HepG2 (cell line): ENCODE results near the gene APBA3. TPM values are rescaled to one million over a fixed set of nuclear protein-coding genes. Genes with fewer than 3 reads are reported as not detected.
A peak's percentile ranks its signal among the peaks of the same experiment; 100 is the strongest.

Source experiments
- ARID2 ChIP-seq: sonication (generic); formaldehyde crosslinking; IDR thresholded peaks from 2 replicates; pipeline ENCODE4 v1.8.1; 2022; ENCODE audit warnings: mild to moderate bottlenecking, missing genetic modification reagents, borderline replicate concordance
- CBX1 ChIP-seq: IDR thresholded peaks from one replicate; pipeline ENCODE4 v1.6.1; 2016; ENCODE audit warnings: antibody characterized with exemption, low read depth
- FOXJ3 ChIP-seq: sonication (generic); formaldehyde crosslinking; IDR thresholded peaks from 2 replicates; pipeline ENCODE4 v1.4.0; 2020; ENCODE audit warnings: missing genetic modification reagents, mild to moderate bottlenecking, borderline replicate concordance
- FOXM1 ChIP-seq: sonication (generic); formaldehyde crosslinking; IDR thresholded peaks from 2 replicates; pipeline ENCODE4 v1.5.0; 2020; ENCODE audit warnings: missing genetic modification reagents
- HOXA3 ChIP-seq: sonication (generic); formaldehyde crosslinking; IDR thresholded peaks from 2 replicates; pipeline ENCODE4 v1.5.0; 2020; ENCODE audit warnings: missing genetic modification reagents
- ISL2 ChIP-seq: sonication (generic); formaldehyde crosslinking; IDR thresholded peaks from 2 replicates; pipeline ENCODE4 v1.5.0; 2020; ENCODE audit warnings: missing genetic modification reagents
- TAF15 ChIP-seq: fragments of 200-400 bp; formaldehyde crosslinking; IDR thresholded peaks from one replicate; pipeline ENCODE4 v1.6.1; 2018; ENCODE audit warnings: mild to moderate bottlenecking, low read depth, low read length; ENCODE audit not compliant: poor library complexity, severe bottlenecking
- ZBTB7B ChIP-seq: sonication (generic); formaldehyde crosslinking; IDR thresholded peaks from 2 replicates; pipeline ENCODE4 v1.4.0; 2020; ENCODE audit warnings: missing genetic modification reagents
- ZFAT ChIP-seq: sonication (generic); formaldehyde crosslinking; conservative IDR thresholded peaks from 2 replicates; pipeline ENCODE4 v1.8.1; 2023; ENCODE audit warnings: missing genetic modification reagents, inconsistent platforms
- ZNF138 ChIP-seq: sonication (generic); formaldehyde crosslinking; IDR thresholded peaks from 2 replicates; pipeline ENCODE4 v1.5.0; 2020; ENCODE audit warnings: mild to moderate bottlenecking, low read depth, missing genetic modification reagents
- ZNF598 ChIP-seq: sonication (generic); formaldehyde crosslinking; IDR thresholded peaks from 2 replicates; pipeline ENCODE4 v1.5.1; 2020; ENCODE audit warnings: mild to moderate bottlenecking, missing genetic modification reagents, borderline replicate concordance
- polyA plus RNA-seq, 8 experiments: library from polyadenylated mRNA; depleted of rRNA in 3 of 8; stranded (reverse) in 7 of 8; unstranded in 1 of 8; fragments of >200 nt; fragmentation: Illumina TruSeq in 4 of 8; extraction: Trizol in 4 of 8; gene quantifications; 2 replicates each; pipeline versions ENCODE4 v1.2.1 to v1.2.3, GENCODE V29; 2011 to 2016; ENCODE audit warnings: low read depth in 4 of 8, missing spikeins in 1 of 8, mixed read lengths in 1 of 8; ENCODE audit not compliant: insufficient read depth in 1 of 8
- total RNA-seq, 5 experiments: library from RNA; depleted of rRNA; stranded (reverse); fragments of >200 nt; fragmentation: Illumina TruSeq; extraction: Trizol; gene quantifications; 2 replicates each; pipeline ENCODE4 v1.2.3, GENCODE V29; 2016; ENCODE audit warnings: low read depth in 1 of 5
- TF ChIP-seq, protein P1 (sequence below): sonication (generic); formaldehyde crosslinking; IDR thresholded peaks from 2 replicates; pipeline ENCODE4 v1.4.0; 2020; ENCODE audit warnings: missing genetic modification reagents
- TF ChIP-seq, protein P2 (sequence below): sonication (generic); formaldehyde crosslinking; conservative IDR thresholded peaks from 2 replicates; pipeline ENCODE4 v1.4.0; 2020; ENCODE audit warnings: missing genetic modification reagents
- TF ChIP-seq, protein P3 (sequence below): sonication (generic); formaldehyde crosslinking; IDR thresholded peaks from 2 replicates; pipeline ENCODE4 v1.5.1; 2020; ENCODE audit warnings: mild to moderate bottlenecking, missing genetic modification reagents, borderline replicate concordance
- TF ChIP-seq, protein P4 (sequence below): sonication (generic); formaldehyde crosslinking; IDR thresholded peaks from 2 replicates; pipeline ENCODE4 v1.8.1; 2023; ENCODE audit warnings: missing genetic modification reagents, inconsistent platforms, borderline replicate concordance
- TF ChIP-seq, protein P5 (sequence below): sonication (generic); formaldehyde crosslinking; IDR thresholded peaks from 2 replicates; pipeline ENCODE4 v1.9.0; 2021; ENCODE audit warnings: missing genetic modification reagents, borderline replicate concordance

The APBA3 gene
- total and polyA plus RNA-seq, 2 of the 13 experiments (the other 11 are each of a cell fraction or from before 2014, with no cell fraction given), result 14.2 to 14.3 TPM

DNA sequence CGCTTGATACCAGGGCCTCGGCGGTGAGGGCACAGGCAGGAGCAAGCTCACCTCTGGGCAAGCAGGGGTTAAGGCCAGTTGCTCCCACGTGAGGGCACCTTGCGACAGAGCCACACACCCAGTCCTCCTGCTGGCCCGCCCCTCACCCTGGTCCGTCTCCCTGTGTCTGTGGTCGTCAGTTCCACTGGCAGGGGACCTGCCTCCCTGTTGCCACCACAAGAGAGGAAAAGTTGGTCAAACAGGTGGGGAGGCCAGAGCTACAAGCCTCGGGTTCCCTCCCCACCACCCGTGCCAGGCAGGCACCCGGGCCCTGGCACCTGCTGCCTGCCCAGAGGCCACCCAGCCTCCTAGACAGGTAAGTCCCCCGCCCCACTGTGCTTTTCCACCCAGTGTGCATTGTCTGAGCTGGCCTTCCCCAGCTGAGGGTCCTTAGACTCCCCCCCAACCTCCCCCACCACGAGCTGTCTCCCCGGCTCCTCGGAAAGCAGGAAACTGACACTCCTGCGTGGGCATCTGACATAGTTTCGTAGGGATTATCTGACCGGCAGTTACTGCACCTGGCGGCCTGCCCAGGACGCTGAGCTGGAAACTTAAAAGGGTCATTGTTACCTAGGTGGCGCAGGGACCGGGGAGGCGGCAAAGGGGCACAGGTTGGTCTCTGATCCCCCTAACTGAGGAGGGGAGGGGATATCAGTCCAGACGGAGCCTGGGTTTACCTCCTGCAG lies 53.1 kb downstream of the APBA3 start, which contains the start of gene TJP3 (continued):
- TF ChIP-seq TAF15 (no peak), ZFAT (no peak), ZNF598 (CRISPR knock-in tag) (no peak), ZBTB7B (CRISPR knock-in tag) (peak; percentile 46; the same call in 1 of the 2 replicates), ARID2 (CRISPR knock-in tag) (no peak), FOXM1 (no peak), ISL2 (CRISPR knock-in tag) (no peak), ZNF138 (no peak), CBX1 (no peak), HOXA3 (CRISPR knock-in tag) (peak; percentile 72), FOXJ3 (CRISPR knock-in tag) (no peak)
- TF ChIP-seq, protein P1, sequence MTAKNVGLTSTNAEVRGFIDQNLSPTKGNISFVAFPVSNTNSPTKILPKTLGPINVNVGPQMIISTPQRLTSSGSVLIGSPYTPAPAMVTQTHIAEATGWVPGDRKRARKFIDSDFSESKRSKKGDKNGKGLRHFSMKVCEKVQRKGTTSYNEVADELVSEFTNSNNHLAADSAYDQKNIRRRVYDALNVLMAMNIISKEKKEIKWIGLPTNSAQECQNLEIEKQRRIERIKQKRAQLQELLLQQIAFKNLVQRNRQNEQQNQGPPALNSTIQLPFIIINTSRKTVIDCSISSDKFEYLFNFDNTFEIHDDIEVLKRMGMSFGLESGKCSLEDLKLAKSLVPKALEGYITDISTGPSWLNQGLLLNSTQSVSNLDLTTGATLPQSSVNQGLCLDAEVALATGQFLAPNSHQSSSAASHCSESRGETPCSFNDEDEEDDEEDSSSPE (CRISPR knock-in tag), result no peak
- TF ChIP-seq, protein P2, sequence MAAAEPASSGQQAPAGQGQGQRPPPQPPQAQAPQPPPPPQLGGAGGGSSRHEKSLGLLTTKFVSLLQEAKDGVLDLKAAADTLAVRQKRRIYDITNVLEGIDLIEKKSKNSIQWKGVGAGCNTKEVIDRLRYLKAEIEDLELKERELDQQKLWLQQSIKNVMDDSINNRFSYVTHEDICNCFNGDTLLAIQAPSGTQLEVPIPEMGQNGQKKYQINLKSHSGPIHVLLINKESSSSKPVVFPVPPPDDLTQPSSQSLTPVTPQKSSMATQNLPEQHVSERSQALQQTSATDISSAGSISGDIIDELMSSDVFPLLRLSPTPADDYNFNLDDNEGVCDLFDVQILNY (CRISPR knock-in tag), result 0 out of 2 replicates have a peak, but pooled peaks have one; percentile 16
- TF ChIP-seq, protein P3, sequence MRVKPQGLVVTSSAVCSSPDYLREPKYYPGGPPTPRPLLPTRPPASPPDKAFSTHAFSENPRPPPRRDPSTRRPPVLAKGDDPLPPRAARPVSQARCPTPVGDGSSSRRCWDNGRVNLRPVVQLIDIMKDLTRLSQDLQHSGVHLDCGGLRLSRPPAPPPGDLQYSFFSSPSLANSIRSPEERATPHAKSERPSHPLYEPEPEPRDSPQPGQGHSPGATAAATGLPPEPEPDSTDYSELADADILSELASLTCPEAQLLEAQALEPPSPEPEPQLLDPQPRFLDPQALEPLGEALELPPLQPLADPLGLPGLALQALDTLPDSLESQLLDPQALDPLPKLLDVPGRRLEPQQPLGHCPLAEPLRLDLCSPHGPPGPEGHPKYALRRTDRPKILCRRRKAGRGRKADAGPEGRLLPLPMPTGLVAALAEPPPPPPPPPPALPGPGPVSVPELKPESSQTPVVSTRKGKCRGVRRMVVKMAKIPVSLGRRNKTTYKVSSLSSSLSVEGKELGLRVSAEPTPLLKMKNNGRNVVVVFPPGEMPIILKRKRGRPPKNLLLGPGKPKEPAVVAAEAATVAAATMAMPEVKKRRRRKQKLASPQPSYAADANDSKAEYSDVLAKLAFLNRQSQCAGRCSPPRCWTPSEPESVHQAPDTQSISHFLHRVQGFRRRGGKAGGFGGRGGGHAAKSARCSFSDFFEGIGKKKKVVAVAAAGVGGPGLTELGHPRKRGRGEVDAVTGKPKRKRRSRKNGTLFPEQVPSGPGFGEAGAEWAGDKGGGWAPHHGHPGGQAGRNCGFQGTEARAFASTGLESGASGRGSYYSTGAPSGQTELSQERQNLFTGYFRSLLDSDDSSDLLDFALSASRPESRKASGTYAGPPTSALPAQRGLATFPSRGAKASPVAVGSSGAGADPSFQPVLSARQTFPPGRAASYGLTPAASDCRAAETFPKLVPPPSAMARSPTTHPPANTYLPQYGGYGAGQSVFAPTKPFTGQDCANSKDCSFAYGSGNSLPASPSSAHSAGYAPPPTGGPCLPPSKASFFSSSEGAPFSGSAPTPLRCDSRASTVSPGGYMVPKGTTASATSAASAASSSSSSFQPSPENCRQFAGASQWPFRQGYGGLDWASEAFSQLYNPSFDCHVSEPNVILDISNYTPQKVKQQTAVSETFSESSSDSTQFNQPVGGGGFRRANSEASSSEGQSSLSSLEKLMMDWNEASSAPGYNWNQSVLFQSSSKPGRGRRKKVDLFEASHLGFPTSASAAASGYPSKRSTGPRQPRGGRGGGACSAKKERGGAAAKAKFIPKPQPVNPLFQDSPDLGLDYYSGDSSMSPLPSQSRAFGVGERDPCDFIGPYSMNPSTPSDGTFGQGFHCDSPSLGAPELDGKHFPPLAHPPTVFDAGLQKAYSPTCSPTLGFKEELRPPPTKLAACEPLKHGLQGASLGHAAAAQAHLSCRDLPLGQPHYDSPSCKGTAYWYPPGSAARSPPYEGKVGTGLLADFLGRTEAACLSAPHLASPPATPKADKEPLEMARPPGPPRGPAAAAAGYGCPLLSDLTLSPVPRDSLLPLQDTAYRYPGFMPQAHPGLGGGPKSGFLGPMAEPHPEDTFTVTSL (CRISPR knock-in tag), result no peak
- TF ChIP-seq, protein P4, sequence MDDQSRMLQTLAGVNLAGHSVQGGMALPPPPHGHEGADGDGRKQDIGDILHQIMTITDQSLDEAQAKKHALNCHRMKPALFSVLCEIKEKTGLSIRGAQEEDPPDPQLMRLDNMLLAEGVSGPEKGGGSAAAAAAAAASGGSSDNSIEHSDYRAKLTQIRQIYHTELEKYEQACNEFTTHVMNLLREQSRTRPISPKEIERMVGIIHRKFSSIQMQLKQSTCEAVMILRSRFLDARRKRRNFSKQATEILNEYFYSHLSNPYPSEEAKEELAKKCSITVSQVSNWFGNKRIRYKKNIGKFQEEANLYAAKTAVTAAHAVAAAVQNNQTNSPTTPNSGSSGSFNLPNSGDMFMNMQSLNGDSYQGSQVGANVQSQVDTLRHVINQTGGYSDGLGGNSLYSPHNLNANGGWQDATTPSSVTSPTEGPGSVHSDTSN (CRISPR knock-in tag), result no peak
- TF ChIP-seq, protein P5, sequence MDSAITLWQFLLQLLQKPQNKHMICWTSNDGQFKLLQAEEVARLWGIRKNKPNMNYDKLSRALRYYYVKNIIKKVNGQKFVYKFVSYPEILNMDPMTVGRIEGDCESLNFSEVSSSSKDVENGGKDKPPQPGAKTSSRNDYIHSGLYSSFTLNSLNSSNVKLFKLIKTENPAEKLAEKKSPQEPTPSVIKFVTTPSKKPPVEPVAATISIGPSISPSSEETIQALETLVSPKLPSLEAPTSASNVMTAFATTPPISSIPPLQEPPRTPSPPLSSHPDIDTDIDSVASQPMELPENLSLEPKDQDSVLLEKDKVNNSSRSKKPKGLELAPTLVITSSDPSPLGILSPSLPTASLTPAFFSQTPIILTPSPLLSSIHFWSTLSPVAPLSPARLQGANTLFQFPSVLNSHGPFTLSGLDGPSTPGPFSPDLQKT, result no peak
